Measurements from ENCODE around the gene DPP4.

The DPP4 gene

DNA sequence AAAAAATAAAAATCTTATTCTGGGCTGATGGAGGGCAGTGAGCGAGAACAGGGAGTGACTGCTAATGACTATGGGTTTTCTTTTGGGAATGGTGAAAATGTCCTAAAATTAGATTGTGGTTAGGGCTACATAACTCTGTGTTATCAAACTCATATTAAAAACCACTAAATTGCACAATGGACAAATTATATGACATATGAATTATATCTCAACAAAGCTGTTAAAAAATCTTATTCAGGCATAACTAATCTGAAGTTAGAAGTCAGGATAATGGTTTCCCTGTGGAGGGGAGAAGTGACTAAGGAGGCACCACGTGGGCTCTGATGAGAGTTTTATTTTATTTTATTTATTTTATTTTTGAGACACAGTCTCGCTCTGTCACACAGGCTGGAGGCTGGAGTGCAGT is 32.1 kb upstream of the DPP4 start:
- H2AK5ac ChIP-seq (ENCODE audit: low read length), result no peak overlapping the region
- WGBS (ENCODE audit: extremely low coverage, insufficient coverage, low lambda C conversion rate), result no CpG with 5 or more reads among the region's 3 CpGs
- no peak overlapping the region for H2BK120ac ChIP-seq (ENCODE audit: low read depth, low read length)
- no peak overlapping the region for H3K56ac ChIP-seq (ENCODE audit: low read length)
- no peaks in the 10 kb centered on the region for H3K36me3 ChIP-seq (ENCODE audit: control insufficient read depth, insufficient read depth, low read length)
- H4K8ac ChIP-seq (ENCODE audit: low read depth, low read length), result no peak overlapping the region
- no peaks in the 10 kb centered on the region for H3K4me1 ChIP-seq (ENCODE audit: control insufficient read depth, low read depth, low read length)
- H3K9ac ChIP-seq (ENCODE audit: low read length), result no peak overlapping the region
- no peaks in the 10 kb centered on the region for H3K79me2 ChIP-seq (ENCODE audit: control insufficient read depth, insufficient read depth, low read length)
- H3K27me3 ChIP-seq (ENCODE audit: insufficient read depth, low read length, poor library complexity), result no peaks in the 10 kb centered on the region
- no peak overlapping the region for H3K23ac ChIP-seq (ENCODE audit: low read length)
- H2BK15ac ChIP-seq (replicated peaks; ENCODE audit: low read depth), result no peak overlapping the region
- no peak overlapping the region for H3K18ac ChIP-seq (ENCODE audit: low read length)
- H3K4ac ChIP-seq (ENCODE audit: low read depth, low read length), result no peak overlapping the region
- H2BK5ac ChIP-seq (ENCODE audit: low read length), result no peak overlapping the region
- DNase-seq, result no peak
- H3K4me3 ChIP-seq (ENCODE audit: low read length), result no peak overlapping the region
- H4K5ac ChIP-seq (ENCODE audit: low read length), result no peak overlapping the region
- H3K27ac ChIP-seq (ENCODE audit: low read depth, low read length), result no peak overlapping the region
- H3K79me1 ChIP-seq (ENCODE audit: low read length), result no peaks in the 10 kb centered on the region
- H3K4me2 ChIP-seq (ENCODE audit: low read length), result no peak overlapping the region

DNA sequence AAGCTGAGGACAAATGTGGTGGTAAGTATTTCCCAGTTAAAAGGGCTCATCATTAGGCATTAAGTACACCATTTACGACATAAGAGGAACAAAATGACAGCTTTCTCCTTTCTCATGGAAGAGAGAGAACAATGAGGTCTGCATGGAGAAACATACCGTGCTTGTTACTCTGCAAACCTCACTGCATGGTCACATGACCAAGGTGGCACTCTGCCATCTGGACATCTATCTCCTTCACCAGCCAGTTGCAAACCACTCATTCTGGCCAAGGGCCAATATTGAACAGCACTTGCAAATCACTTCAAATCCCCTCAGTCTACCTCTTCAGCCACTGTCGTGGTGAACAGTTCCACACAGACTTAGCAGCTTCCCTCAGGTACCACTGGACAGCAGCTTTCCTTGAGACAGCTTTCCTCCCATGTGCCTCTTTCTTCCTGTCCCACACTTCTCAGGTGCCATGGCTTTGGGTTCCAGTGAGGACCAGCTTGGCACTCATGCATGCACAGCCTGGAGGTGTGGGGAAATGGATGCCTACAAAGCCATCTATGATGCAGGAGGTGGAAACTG is 29.5 kb upstream of the DPP4 start:
- Histone ChIP-seq H3K79me1 (ENCODE audit: low read length) (no peaks in the 10 kb centered on the region), H2BK120ac (ENCODE audit: low read depth, low read length) (no peak overlapping the region)

DNA sequence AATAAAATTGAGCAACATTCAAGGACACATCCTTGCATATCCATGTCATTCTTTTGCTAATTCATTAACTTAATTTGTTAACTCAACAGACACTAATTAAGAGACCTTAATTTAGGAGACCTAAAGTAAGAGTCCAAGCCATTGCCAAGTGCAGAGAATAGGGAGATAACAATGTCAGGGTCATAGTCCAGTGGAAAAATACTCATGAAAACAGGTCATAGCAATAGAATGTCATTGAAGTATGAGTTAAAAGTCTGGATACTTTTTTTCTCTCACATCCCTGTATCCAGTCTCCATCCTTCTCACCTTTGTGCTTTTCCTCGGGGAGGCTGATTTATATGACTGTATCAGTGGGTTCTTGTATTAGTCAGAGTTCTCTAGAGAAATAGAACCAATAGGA is 26.6 kb upstream of the DPP4 start:
- Histone ChIP-seq H3K27ac (ENCODE audit: low read depth, low read length) (no peak overlapping the region), H3K9ac (ENCODE audit: low read length) (no peak overlapping the region)
- WGBS (ENCODE audit: extremely low coverage, insufficient coverage, low lambda C conversion rate), result no CpG with 5 or more reads among the region's 1 CpG

More for the DNA sequence above, 29.5 kb upstream of the DPP4 start:
- no peak overlapping the region for H3K4me3 ChIP-seq (ENCODE audit: low read length)
- H4K8ac ChIP-seq (ENCODE audit: low read depth, low read length), result no peak overlapping the region
- H3K56ac ChIP-seq (ENCODE audit: low read length), result no peak overlapping the region
- no peak overlapping the region for H4K5ac ChIP-seq (ENCODE audit: low read length)
- no peak overlapping the region for H2BK15ac ChIP-seq (replicated peaks; ENCODE audit: low read depth)
- H3K27ac ChIP-seq (ENCODE audit: low read depth, low read length), result no peak overlapping the region
- H3K79me2 ChIP-seq (ENCODE audit: control insufficient read depth, insufficient read depth, low read length), result no peaks in the 10 kb centered on the region
- H2BK5ac ChIP-seq (ENCODE audit: low read length), result no peak overlapping the region
- no peak overlapping the region for H3K23ac ChIP-seq (ENCODE audit: low read length)
- H3K4me1 ChIP-seq (ENCODE audit: control insufficient read depth, low read depth, low read length), result no peaks in the 10 kb centered on the region
- no peaks in the 10 kb centered on the region for H3K27me3 ChIP-seq (ENCODE audit: insufficient read depth, low read length, poor library complexity)
- H2AK5ac ChIP-seq (ENCODE audit: low read length), result no peak overlapping the region
- WGBS (ENCODE audit: extremely low coverage, insufficient coverage, low lambda C conversion rate), result no CpG with 5 or more reads among the region's 3 CpGs
- no peak overlapping the region for H3K4me2 ChIP-seq (ENCODE audit: low read length)
- H3K36me3 ChIP-seq (ENCODE audit: control insufficient read depth, insufficient read depth, low read length), result no peaks in the 10 kb centered on the region
- H3K18ac ChIP-seq (ENCODE audit: low read length), result no peak overlapping the region
- no peak overlapping the region for H3K4ac ChIP-seq (ENCODE audit: low read depth, low read length)
- H3K9ac ChIP-seq (ENCODE audit: low read length), result no peak overlapping the region
- no peak for DNase-seq

DNA sequence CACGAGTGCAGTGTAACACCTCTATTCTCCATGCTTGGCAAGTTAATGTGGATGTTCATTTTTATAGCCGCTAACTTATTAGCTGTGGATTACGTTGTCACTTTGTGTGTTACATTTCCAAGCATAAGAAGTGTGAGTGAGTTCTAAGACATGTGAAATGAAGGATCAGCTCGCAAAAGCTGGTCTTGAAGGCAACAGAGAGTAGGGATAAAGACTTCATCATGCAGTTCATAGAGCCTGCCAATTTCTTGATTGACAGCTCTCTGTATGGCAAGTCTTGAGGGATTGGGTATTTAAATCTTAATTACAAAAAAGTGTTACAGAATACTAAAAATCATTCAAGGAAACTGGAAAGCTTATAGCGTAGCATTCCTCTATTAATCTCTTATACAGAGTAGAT is 25.8 kb upstream of the DPP4 start:
- Histone ChIP-seq H4K5ac (ENCODE audit: low read length) (no peak overlapping the region), H2BK5ac (ENCODE audit: low read length) (no peak overlapping the region), H2BK15ac (replicated peaks; ENCODE audit: low read depth) (no peak overlapping the region), H3K56ac (ENCODE audit: low read length) (no peak overlapping the region), H3K27me3 (ENCODE audit: insufficient read depth, low read length, poor library complexity) (no peaks in the 10 kb centered on the region), H3K9ac (ENCODE audit: low read length) (no peak overlapping the region), H3K18ac (ENCODE audit: low read length) (no peak overlapping the region), H3K4ac (ENCODE audit: low read depth, low read length) (no peak overlapping the region), H2AK5ac (ENCODE audit: low read length) (no peak overlapping the region), H3K27ac (ENCODE audit: low read depth, low read length) (no peak overlapping the region), H3K4me1 (ENCODE audit: control insufficient read depth, low read depth, low read length) (no peaks in the 10 kb centered on the region), H3K4me3 (ENCODE audit: low read length) (no peak overlapping the region), H4K8ac (ENCODE audit: low read depth, low read length) (no peak overlapping the region), H3K23ac (ENCODE audit: low read length) (no peak overlapping the region), H3K4me2 (ENCODE audit: low read length) (no peak overlapping the region), H3K36me3 (ENCODE audit: control insufficient read depth, insufficient read depth, low read length) (no peaks in the 10 kb centered on the region), H3K79me1 (ENCODE audit: low read length) (no peaks in the 10 kb centered on the region), H3K79me2 (ENCODE audit: control insufficient read depth, insufficient read depth, low read length) (no peaks in the 10 kb centered on the region), H2BK120ac (ENCODE audit: low read depth, low read length) (no peak overlapping the region)
- no CpG with 5 or more reads among the region's 5 CpGs for WGBS (ENCODE audit: extremely low coverage, insufficient coverage, low lambda C conversion rate)
- no peak for DNase-seq

More for the DNA sequence above, 26.6 kb upstream of the DPP4 start:
- Histone ChIP-seq H3K56ac (ENCODE audit: low read length) (no peak overlapping the region), H3K23ac (ENCODE audit: low read length) (no peak overlapping the region), H3K18ac (ENCODE audit: low read length) (no peak overlapping the region), H2BK120ac (ENCODE audit: low read depth, low read length) (no peak overlapping the region), H3K4me2 (ENCODE audit: low read length) (no peak overlapping the region), H2BK5ac (ENCODE audit: low read length) (no peak overlapping the region), H2AK5ac (ENCODE audit: low read length) (no peak overlapping the region), H3K79me2 (ENCODE audit: control insufficient read depth, insufficient read depth, low read length) (no peaks in the 10 kb centered on the region), H3K4me1 (ENCODE audit: control insufficient read depth, low read depth, low read length) (no peaks in the 10 kb centered on the region), H3K36me3 (ENCODE audit: control insufficient read depth, insufficient read depth, low read length) (no peaks in the 10 kb centered on the region), H4K5ac (ENCODE audit: low read length) (no peak overlapping the region), H3K4ac (ENCODE audit: low read depth, low read length) (no peak overlapping the region), H3K4me3 (ENCODE audit: low read length) (no peak overlapping the region), H3K79me1 (ENCODE audit: low read length) (no peaks in the 10 kb centered on the region), H3K27me3 (ENCODE audit: insufficient read depth, low read length, poor library complexity) (no peaks in the 10 kb centered on the region), H2BK15ac (replicated peaks; ENCODE audit: low read depth) (no peak overlapping the region), H4K8ac (ENCODE audit: low read depth, low read length) (no peak overlapping the region)
- no peak for DNase-seq

DNA sequence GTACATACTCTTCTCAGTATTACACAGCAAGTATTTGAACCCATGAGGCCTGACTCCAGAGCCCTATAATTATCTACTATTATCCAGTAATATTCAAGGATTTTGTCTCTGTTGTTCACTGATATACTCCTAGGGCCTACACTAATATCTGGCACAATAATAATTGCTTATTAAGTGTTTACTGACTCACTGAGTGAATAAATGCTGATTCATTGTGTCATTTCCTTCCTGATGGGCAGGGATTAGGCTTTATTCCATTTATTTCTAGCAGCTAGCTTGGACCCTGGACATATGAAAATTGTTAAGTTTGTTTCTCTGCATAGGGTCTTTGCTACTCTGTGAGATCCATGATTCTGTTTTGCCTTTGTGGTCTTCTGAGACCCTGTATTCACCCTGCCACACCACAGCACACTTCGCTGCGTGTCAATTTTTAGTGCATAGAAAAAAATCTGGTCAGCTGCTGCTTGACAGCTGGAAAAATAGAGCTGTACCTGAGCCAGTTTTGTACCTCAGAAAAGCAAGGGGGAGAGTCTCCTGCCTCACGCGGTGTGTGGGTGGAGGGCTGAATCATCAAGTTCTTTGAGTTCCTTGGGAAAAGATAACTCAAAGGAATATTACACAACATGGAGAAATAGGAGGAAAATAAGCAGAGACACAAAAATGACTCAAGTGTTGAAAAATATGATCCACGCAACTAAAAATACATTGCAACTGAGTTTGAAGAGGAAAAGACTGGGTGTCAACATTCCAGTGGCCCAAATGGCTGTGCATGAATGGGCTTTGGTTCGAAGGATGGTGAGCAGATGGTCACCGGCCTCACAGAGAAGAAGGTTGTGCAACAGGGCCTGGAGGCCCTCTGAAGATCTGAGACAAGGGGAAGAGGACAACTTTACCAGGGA is 18.9 kb upstream of the DPP4 start:
- WGBS (ENCODE audit: extremely low coverage, insufficient coverage, low lambda C conversion rate), result no CpG with 5 or more reads among the region's 7 CpGs
- H3K4me2 ChIP-seq (ENCODE audit: low read length), result no peak overlapping the region

More for the DNA sequence above, 18.9 kb upstream of the DPP4 start:
- Histone ChIP-seq H3K9ac (ENCODE audit: low read length) (no peak overlapping the region), H3K23ac (ENCODE audit: low read length) (no peak overlapping the region), H3K4me1 (ENCODE audit: control insufficient read depth, low read depth, low read length) (no peaks in the 10 kb centered on the region), H4K8ac (ENCODE audit: low read depth, low read length) (no peak overlapping the region), H3K18ac (ENCODE audit: low read length) (no peak overlapping the region), H3K36me3 (ENCODE audit: control insufficient read depth, insufficient read depth, low read length) (no peaks in the 10 kb centered on the region), H4K5ac (ENCODE audit: low read length) (no peak overlapping the region), H2AK5ac (ENCODE audit: low read length) (no peak overlapping the region), H3K4ac (ENCODE audit: low read depth, low read length) (no peak overlapping the region), H3K79me2 (ENCODE audit: control insufficient read depth, insufficient read depth, low read length) (no peaks in the 10 kb centered on the region), H2BK15ac (replicated peaks; ENCODE audit: low read depth) (no peak overlapping the region), H3K27me3 (ENCODE audit: insufficient read depth, low read length, poor library complexity) (no peaks in the 10 kb centered on the region), H3K27ac (ENCODE audit: low read depth, low read length) (no peak overlapping the region), H2BK5ac (ENCODE audit: low read length) (no peak overlapping the region), H3K79me1 (ENCODE audit: low read length) (no peaks in the 10 kb centered on the region), H2BK120ac (ENCODE audit: low read depth, low read length) (no peak overlapping the region), H3K4me3 (ENCODE audit: low read length) (no peak overlapping the region), H3K56ac (ENCODE audit: low read length) (no peak overlapping the region)
- DNase-seq, result no peak

All from mesendoderm (in vitro differentiated cells).